GM23248 (cell line): Measurements from ENCODE around the gene YKT6.

Experiments used
- EZH2 ChIP-seq: fragments of 200-600 bp; sonication (generic); IDR thresholded peaks from 2 replicates; pipeline ENCODE4 v1.6.1; 2018; ENCODE audit warnings: antibody characterized with exemption, mild to moderate bottlenecking; ENCODE audit not compliant: insufficient read depth, poor library complexity, severe bottlenecking
- EZH2phosphoT487 ChIP-seq: fragments of 200-600 bp; sonication (generic); IDR thresholded peaks from 2 replicates; pipeline ENCODE4 v1.6.1; 2018; ENCODE audit warnings: antibody characterized with exemption, moderate library complexity, mild to moderate bottlenecking, low read depth; ENCODE audit not compliant: insufficient read depth

DNA sequence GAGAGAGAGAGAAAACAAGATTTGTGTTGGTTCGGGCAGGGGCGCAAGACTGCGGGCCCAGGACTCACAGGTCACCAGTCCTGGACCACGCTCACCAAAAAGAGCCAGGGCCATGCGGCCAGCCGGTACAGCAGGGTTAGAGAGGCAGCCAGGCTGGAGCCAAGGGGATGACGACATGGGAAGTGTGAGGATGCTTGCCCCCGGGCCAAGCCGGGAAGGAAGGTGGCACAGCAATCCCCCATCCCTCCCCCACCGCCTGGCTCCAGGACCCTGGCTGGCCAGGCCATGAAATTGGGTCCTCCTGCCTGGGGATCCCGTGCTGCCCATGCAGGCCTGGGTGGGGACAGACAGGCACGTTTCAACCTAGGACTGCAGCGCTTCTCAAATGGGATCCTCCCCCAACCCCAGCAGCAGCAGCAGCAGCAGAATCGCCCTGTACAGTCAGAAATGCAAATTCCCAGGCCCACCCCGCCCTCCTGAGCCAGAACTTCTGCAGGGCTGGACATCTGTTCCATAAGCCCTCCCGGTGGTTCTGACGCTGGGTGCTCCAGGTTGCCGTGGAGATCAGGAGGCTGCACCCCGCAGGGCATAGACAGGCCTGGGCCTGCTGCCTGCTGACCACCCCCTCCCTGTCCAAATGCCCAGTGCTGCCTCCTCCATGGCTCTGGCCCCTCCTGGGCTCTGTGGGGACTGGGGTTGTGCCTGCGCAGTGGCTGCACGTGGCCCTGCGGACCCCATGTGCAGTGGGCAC, 35.0 kb downstream of the YKT6 start:
- no peak for TF ChIP-seq EZH2
- no peak for TF ChIP-seq EZH2phosphoT487
